B cell (primary cell): Measurements from ENCODE around the gene KLHL3. TPM values are rescaled to one million over a fixed set of nuclear protein-coding genes. Genes with fewer than 3 reads are reported as not detected.

Source experiments
- ATAC-seq: fragments of 200-7000 bp; cut with Tn5 transposase; one replicate; pipeline ENCODE4 v1.10.0; 2021; ENCODE audit warnings: low read depth, mild to moderate bottlenecking, moderate number of reproducible peaks, moderate library complexity
- CTCF ChIA-PET: fragments of 350-600 bp; sonication (Branson Sonifier 250); formaldehyde crosslinking; loops from one replicate; lab custom pipeline; 2021; ENCODE audit warnings: antibody characterized with exemption, inconsistent platforms; lab: Charles Lee
- POLR2A ChIA-PET: fragments of 350-600 bp; sonication (Branson Sonifier 250); formaldehyde crosslinking; loops from one replicate; lab custom pipeline; 2021; ENCODE audit warnings: antibody characterized with exemption; lab: Charles Lee
- DNase-seq: peaks from one replicate; pipeline ENCODE4 v3.0.0; 2013
- H2AFZ ChIP-seq: 2 replicates; pipeline ENCODE4 v1.6.1; 2012; ENCODE audit warnings: mild to moderate bottlenecking, low read depth, low read length; ENCODE audit not compliant: insufficient read depth, poor library complexity, severe bottlenecking
- H3K27ac ChIP-seq, 2 donors: 1 replicate in 1 of 2; 2 replicates in 1 of 2; pipeline ENCODE4 v1.5.1; 2012 to 2013; ENCODE audit warnings: low read length in 2 of 2, mild to moderate bottlenecking in 2 of 2, moderate library complexity in 1 of 2
- H3K27me3 ChIP-seq, 4 experiments: fragments of 200-600 bp in 1 of 4; sonication (generic) in 1 of 4; replicated peaks in 1 of 4; 1 replicate in 2 of 4; 2 replicates in 2 of 4; pipeline versions ENCODE4 v1.6.1 to v1.7.0; 2013 to 2016; ENCODE audit warnings: low read length in 3 of 4, mild to moderate bottlenecking in 2 of 4, mixed read lengths in 1 of 4, moderate library complexity in 1 of 4; ENCODE audit not compliant: insufficient read depth in 4 of 4, control insufficient read depth in 3 of 4; ENCODE audit errors: control extremely low read depth in 1 of 4
- H3K36me3 ChIP-seq, 2 experiments: replicated peaks in 1 of 2; 1 replicate in 1 of 2; 2 replicates in 1 of 2; pipeline versions ENCODE4 v1.6.1 to v1.7.1; 2013; ENCODE audit warnings: low read length in 1 of 2; ENCODE audit not compliant: insufficient read depth in 2 of 2, control insufficient read depth in 1 of 2; ENCODE audit errors: control extremely low read depth in 1 of 2, extremely low read depth in 1 of 2
- H3K4me1 ChIP-seq, 2 donors: fragments of 200-600 bp in 1 of 2; sonication (generic) in 1 of 2; 1 replicate in 1 of 2; 2 replicates in 1 of 2; pipeline versions ENCODE4 v1.5.1 to v1.6.1; 2013 to 2017; ENCODE audit warnings: low read length in 2 of 2; ENCODE audit not compliant: control insufficient read depth in 2 of 2, insufficient read depth in 2 of 2
- H3K4me2 ChIP-seq: replicated peaks from 2 replicates; pipeline ENCODE3; 2012; ENCODE audit warnings: mild to moderate bottlenecking, low read depth, low read length; ENCODE audit not compliant: poor library complexity, severe bottlenecking
- H3K4me3 ChIP-seq, 5 experiments: fragments of 200-600 bp in 1 of 5; sonication (generic) in 1 of 5; 1 replicate in 3 of 5; 2 replicates in 2 of 5; pipeline versions ENCODE4 v1.5.1 to v1.7.0; 2011 to 2016; ENCODE audit warnings: low read length in 4 of 5, mild to moderate bottlenecking in 4 of 5, low read depth in 2 of 5, control low read depth in 1 of 5, moderate library complexity in 1 of 5; ENCODE audit not compliant: insufficient read depth in 1 of 5; ENCODE audit errors: control extremely low read depth in 1 of 5, extremely low read depth in 1 of 5
- H3K79me2 ChIP-seq: fragments of 200-600 bp; sonication (generic); one replicate; pipeline ENCODE4 v1.6.0; 2016; ENCODE audit warnings: low read length; ENCODE audit not compliant: control insufficient read depth, insufficient read depth
- H3K9ac ChIP-seq: fragments of 200-600 bp; sonication (generic); 2 replicates; pipeline ENCODE4 v1.6.1; 2017; ENCODE audit warnings: mild to moderate bottlenecking, low read length, moderate library complexity
- H3K9me3 ChIP-seq, 3 donors: one replicate each; pipeline versions ENCODE4 v1.6.1 to v1.7.1; 2013; ENCODE audit warnings: low read length in 2 of 3; ENCODE audit not compliant: control insufficient read depth in 2 of 3, insufficient read depth in 1 of 3; ENCODE audit errors: control extremely low read depth in 1 of 3
- H4K20me1 ChIP-seq: 2 replicates; pipeline ENCODE4 v1.6.0; 2012; ENCODE audit warnings: mild to moderate bottlenecking, low read length; ENCODE audit not compliant: insufficient read depth, control insufficient read depth, poor library complexity, severe bottlenecking
- H3K27ac Mint-ChIP-seq: one replicate; pipeline ENCODE4 v1.8.0; 2021; ENCODE audit warnings: mixed read lengths
- H3K27me3 Mint-ChIP-seq: one replicate; pipeline ENCODE4 v1.8.0; 2021; ENCODE audit warnings: mixed read lengths
- H3K4me1 Mint-ChIP-seq: one replicate; pipeline ENCODE4 v1.8.0; 2021; ENCODE audit warnings: mixed read lengths
- H3K4me3 Mint-ChIP-seq: one replicate; pipeline ENCODE4 v1.8.0; 2021; ENCODE audit warnings: mixed read lengths
- H3K9me3 Mint-ChIP-seq: one replicate; pipeline ENCODE4 v1.8.0; 2022; ENCODE audit warnings: mixed read lengths; ENCODE audit not compliant: insufficient read depth
- CTCF ChIP-seq: fragments of 200-600 bp; IDR thresholded peaks from one replicate; pipeline ENCODE4 v1.8.0; 2022; ENCODE audit warnings: antibody characterized with exemption, mild to moderate bottlenecking
- EZH2 ChIP-seq: IDR thresholded peaks from 2 replicates; pipeline ENCODE4 v1.6.1; 2012; ENCODE audit warnings: borderline replicate concordance, low read depth, mild to moderate bottlenecking, moderate library complexity, low read length; ENCODE audit not compliant: insufficient read depth, poor library complexity, severe bottlenecking
- whole genome bisulfite sequencing: methylation state at CpG from one replicate; pipeline ENCODE4 v1.1.5; 2013; ENCODE audit warnings: missing lambda C conversion rate; ENCODE audit not compliant: insufficient coverage; 5-methylcytosine and 5-hydroxymethylcytosine counted together
- intact Hi-C: fragments of 100-400 bp; cut with micrococcal nuclease; formaldehyde crosslinking; loops from one replicate; pipeline ENCODE4 v1.10.0; 2022
- polyA plus RNA-seq: library from polyadenylated mRNA; depleted of rRNA; stranded (reverse); fragments of >200 nt; gene quantifications from 2 replicates; pipeline ENCODE4 v1.2.3, GENCODE V29; 2012
- total RNA-seq, 2 donors: library from RNA; stranded (reverse); fragments of 120-200 nt in 1 of 2; gene quantifications; 1 replicate in 1 of 2; 2 replicates in 1 of 2; pipeline versions ENCODE4 v1.2.3 to v1.2.4, GENCODE V29; 2013 to 2022

The KLHL3 gene
- total and polyA plus RNA-seq, 2 donors (not counting 1 experiment from before 2014, with no cell fraction given), result 3.3 to 4.5 TPM

DNA sequence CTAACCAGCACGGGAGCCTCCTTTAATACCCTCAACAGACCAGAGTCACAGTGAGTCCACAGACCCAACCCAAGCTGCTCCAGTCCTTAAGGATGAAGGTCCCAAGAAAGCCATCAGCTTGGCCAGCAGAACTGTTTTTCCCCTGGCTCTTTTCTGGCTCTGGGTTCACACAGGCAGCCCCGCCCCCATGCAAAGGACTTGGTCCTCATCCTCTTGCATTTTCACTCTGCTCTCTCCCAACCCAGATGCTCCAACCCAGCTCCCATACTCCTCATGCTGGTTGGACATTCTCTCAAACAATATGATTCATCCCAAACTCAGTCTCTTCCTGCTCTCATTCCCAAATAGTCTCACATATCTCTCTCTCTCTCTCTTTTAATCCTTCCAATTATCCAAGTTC lies 162.5 kb downstream of the KLHL3 start:
- peaks cover 51% of the 10 kb centered on the region for H3K27me3 Mint-ChIP-seq

More for the DNA sequence above, 162.5 kb downstream of the KLHL3 start:
- no peak overlapping the region for H3K27ac Mint-ChIP-seq
- H3K9me3 ChIP-seq, result no peaks in the 10 kb centered on the region
- no peak overlapping the region for H3K4me3 ChIP-seq
- intact Hi-C loops, result no loop called here
- H3K9ac ChIP-seq, result no peak overlapping the region
- H3K79me2 ChIP-seq, result no peaks in the 10 kb centered on the region
- ChIA-PET CTCF (no interaction called here), POLR2A (no interaction called here)
- H3K36me3 ChIP-seq, result no peaks in the 10 kb centered on the region
- TF ChIP-seq CTCF (no peak), EZH2 (no peak)
- no peak overlapping the region for H3K4me3 Mint-ChIP-seq
- 91% methylated on average over 2 of the region's 2 CpGs for WGBS
- no peak overlapping the region for H3K4me2 ChIP-seq
- H3K4me1 ChIP-seq, result no peaks in the 10 kb centered on the region
- no peak for DNase-seq
- H3K4me1 Mint-ChIP-seq, result no peaks in the 10 kb centered on the region
- H4K20me1 ChIP-seq, result no peaks in the 10 kb centered on the region
- no peak overlapping the region for H3K27ac ChIP-seq
- H3K9me3 Mint-ChIP-seq, result no peaks in the 10 kb centered on the region
- no peak overlapping the region for H2AFZ ChIP-seq
- H3K27me3 ChIP-seq, result peaks cover 0 to 9% (median 0%) of the 10 kb centered on the region in 4 experiments
- no peak for ATAC-seq
